Progenitor cell of endocrine pancreas (in vitro differentiated cells): ENCODE data around the gene IQCE. TPM values are rescaled to one million over a fixed set of nuclear protein-coding genes. Genes with fewer than 3 reads are reported as not detected.

Source experiments
- DNase-seq: peaks from one replicate; pipeline ENCODE4 v3.0.0; 2021; ENCODE audit warnings: low spot score; ENCODE audit not compliant: unreplicated experiment
- H3K27ac Mint-ChIP-seq: 2 replicates; pipeline ENCODE4 v1.8.0; 2021; ENCODE audit warnings: mild to moderate bottlenecking, moderate library complexity, mixed read lengths
- H3K27me3 Mint-ChIP-seq: 2 replicates; pipeline ENCODE4 v1.8.0; 2021; ENCODE audit warnings: mixed read lengths
- H3K36me3 Mint-ChIP-seq: 2 replicates; pipeline ENCODE4 v1.8.0; 2022; ENCODE audit warnings: mixed read lengths; ENCODE audit not compliant: insufficient read depth
- H3K4me1 Mint-ChIP-seq: 2 replicates; pipeline ENCODE4 v1.8.0; 2021; ENCODE audit warnings: low read depth, mixed read lengths
- H3K4me3 Mint-ChIP-seq: 2 replicates; pipeline ENCODE4 v1.8.0; 2021; ENCODE audit warnings: low read depth, mild to moderate bottlenecking, moderate library complexity, mixed read lengths
- H3K9me3 Mint-ChIP-seq: 2 replicates; pipeline ENCODE4 v1.8.0; 2021; ENCODE audit warnings: low read depth, mixed read lengths
- total RNA-seq: library from RNA; stranded (reverse); gene quantifications from 2 replicates; pipeline ENCODE4 v1.2.1, GENCODE V29; 2021
- TF ChIP-seq, protein P1 (sequence below): fragments of 200-600 bp; sonication (generic); IDR thresholded peaks from one replicate; pipeline ENCODE4 v1.5.0; 2021; ENCODE audit warnings: antibody characterized with exemption, mild to moderate bottlenecking; ENCODE audit not compliant: unreplicated experiment

The IQCE gene
- total RNA-seq, 1 donor from 2014 or later, result 32.5 TPM

DNA sequence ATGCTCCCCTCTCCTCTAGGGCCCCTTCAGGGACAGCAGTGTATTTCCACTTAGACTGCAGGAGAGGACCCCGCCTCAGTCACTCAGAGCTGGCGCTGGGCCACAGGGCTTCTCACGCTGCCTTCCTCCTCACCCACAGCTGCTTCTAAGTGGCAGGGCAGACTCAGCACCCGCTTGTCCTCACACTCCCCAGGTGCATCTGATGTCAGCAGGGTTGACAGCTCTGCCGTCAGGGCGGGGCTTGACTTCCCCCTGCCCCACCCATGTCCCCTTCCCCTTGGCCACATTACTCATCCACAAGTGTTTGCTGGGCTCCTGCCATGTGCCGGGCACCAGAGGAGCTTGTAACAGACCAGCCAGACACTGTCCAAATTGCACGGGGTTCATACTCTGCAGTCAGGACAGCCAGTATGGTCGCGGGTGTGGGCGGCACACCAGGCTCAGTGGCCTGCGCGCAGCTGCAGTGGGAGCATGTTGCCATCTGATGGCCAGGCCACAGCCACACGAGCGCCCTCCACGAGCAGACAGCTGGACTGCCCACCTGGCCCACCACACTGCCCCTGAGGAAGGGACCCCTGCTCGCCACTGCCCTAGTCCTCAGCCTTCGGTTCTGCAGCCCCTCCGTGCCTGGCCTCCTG lies 43.7 kb downstream of the IQCE start:
- DNase-seq, result no peak
- Mint-ChIP-seq H3K36me3 (peaks cover 18% of the 10 kb centered on the region), H3K27me3 (no peaks in the 10 kb centered on the region), H3K4me3 (no peak overlapping the region), H3K27ac (no peak overlapping the region), H3K4me1 (no peaks in the 10 kb centered on the region), H3K9me3 (no peaks in the 10 kb centered on the region)
- TF ChIP-seq, protein P1, sequence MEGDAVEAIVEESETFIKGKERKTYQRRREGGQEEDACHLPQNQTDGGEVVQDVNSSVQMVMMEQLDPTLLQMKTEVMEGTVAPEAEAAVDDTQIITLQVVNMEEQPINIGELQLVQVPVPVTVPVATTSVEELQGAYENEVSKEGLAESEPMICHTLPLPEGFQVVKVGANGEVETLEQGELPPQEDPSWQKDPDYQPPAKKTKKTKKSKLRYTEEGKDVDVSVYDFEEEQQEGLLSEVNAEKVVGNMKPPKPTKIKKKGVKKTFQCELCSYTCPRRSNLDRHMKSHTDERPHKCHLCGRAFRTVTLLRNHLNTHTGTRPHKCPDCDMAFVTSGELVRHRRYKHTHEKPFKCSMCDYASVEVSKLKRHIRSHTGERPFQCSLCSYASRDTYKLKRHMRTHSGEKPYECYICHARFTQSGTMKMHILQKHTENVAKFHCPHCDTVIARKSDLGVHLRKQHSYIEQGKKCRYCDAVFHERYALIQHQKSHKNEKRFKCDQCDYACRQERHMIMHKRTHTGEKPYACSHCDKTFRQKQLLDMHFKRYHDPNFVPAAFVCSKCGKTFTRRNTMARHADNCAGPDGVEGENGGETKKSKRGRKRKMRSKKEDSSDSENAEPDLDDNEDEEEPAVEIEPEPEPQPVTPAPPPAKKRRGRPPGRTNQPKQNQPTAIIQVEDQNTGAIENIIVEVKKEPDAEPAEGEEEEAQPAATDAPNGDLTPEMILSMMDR, result no peak

DNA sequence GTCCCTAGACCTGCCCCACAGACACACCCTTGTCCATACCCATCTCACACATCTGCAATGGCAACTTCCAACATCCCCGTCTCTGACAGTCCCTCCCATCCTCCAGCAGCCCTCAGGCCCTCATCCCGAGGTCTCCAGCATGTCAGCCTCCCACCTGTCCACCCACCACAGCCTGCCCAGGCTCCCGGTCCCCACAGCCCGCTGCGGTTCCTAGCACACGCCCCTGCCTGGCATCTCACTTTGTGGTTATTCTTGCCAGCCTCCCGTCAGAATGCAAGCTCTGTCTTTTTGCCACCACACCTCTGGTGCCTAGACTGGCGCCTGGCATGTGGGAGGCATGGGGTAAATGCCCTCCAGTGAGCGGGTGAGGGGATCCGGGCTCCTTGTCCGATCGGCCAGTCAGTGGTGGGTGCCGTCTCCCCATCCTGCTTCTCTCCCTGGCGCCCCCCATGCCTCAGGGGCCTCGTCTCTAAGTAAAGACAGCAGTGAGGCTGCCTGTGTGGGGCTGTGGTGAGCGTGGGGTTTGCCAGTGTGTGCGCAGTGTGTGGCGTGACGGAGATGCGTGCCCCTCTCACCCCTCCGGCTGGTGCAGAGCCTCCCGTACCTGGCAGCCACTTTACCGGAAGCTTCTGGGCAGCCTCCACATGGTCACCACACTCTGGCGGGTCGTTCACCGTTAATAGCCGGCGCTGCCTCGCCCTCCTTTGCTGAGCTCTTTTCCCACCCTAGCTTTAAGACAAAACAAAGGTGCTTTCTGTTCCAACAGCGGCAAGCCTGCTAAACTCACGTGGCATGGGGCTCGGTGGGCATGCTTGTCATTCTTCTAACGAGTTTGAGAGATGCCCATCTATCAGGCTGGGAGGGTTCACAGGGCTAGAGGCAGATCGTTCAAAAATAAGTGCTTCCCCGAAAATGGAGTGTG lies 44.5 kb downstream of the IQCE start:
- Mint-ChIP-seq H3K4me1 (no peaks in the 10 kb centered on the region), H3K27me3 (no peaks in the 10 kb centered on the region), H3K27ac (no peak overlapping the region), H3K9me3 (no peaks in the 10 kb centered on the region), H3K4me3 (no peak overlapping the region), H3K36me3 (peaks cover 18% of the 10 kb centered on the region)
- TF ChIP-seq, protein P1, result no peak
- no peak for DNase-seq

DNA sequence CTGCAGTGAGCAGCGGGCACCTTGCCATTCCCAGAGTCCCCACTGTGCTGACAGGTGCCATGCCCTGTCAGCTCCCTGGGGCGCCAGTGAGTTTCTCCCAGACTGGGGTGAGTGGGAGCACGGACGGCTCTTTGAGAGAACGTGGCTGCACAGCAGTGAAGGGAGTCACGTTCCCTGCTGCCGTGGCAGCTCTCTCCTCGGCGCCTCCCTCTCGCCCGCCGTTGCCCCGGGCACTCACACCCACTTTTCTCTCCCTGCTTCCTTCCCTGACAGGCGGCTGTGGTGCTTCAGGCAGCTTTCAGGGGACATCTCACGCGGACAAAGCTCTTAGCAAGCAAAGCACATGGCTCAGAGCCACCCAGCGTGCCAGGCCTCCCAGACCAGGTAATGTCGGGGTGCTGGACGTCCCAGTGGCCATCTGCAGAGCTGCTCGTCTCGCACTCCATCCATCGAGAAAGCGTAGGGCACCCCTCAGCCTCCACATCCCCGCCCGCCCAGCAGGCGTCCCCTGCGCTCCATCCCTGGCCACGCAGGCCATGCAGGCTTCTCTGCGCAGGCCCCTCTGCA lies 45.9 kb downstream of the IQCE start:
- Mint-ChIP-seq H3K9me3 (no peaks in the 10 kb centered on the region), H3K4me1 (no peaks in the 10 kb centered on the region), H3K4me3 (no peak overlapping the region), H3K27me3 (no peaks in the 10 kb centered on the region), H3K36me3 (peaks cover 11% of the 10 kb centered on the region), H3K27ac (no peak overlapping the region)
- TF ChIP-seq, protein P1, result no peak
- no peak for DNase-seq

DNA sequence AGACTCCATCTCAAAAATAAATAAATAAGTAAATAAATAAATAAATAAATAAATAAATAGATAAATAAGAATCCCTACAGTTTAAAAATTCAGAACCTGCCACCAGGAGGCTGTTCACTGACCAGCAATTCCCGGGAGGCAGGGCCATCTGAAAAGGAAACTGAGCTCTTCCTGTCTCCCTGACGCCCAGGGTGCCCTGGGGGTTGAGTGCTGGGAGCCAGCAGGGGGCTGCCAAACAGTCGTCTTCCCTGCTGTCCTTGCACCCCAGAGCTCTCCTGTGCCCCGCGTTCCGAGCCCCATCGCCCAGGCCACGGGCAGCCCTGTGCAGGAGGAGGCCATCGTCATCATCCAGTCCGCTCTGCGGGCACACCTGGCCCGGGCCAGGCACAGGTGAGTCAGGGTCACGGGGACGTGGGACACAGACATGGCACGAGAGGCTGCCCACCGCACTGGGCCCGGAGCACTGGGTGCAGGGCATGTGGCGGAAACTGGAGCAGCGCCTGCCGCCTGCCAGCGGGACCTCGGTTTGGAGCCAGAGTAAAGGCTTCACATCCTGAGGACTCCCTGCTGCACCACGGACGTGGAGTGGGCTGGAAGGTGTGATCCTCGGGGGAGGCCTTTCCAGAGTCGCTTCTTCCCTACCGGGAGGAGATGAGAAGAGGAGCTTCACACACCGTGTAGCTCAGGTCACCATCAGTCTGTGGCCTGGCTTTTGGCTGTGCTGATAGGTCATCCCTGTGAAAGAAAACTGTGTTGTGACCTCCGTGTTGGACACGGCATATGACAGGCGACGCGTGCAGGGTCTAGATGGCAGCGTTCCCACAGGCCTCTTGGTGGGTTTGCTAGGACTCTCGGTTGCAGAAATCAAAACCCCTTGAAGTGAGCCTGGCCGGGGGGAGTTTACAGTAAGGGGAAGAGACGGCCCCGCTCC lies 47.1 kb downstream of the IQCE start:
- no peaks in the 10 kb centered on the region for H3K9me3 Mint-ChIP-seq
- H3K27ac Mint-ChIP-seq, result no peak overlapping the region
- peaks cover 13% of the 10 kb centered on the region for H3K36me3 Mint-ChIP-seq
- H3K4me3 Mint-ChIP-seq, result no peak overlapping the region
- DNase-seq, result no peak
- no peaks in the 10 kb centered on the region for H3K4me1 Mint-ChIP-seq
- TF ChIP-seq, protein P1, result no peak
- H3K27me3 Mint-ChIP-seq, result peaks cover 4% of the 10 kb centered on the region
